ENCODE results near the gene ZNF609.

The ZNF609 gene

DNA sequence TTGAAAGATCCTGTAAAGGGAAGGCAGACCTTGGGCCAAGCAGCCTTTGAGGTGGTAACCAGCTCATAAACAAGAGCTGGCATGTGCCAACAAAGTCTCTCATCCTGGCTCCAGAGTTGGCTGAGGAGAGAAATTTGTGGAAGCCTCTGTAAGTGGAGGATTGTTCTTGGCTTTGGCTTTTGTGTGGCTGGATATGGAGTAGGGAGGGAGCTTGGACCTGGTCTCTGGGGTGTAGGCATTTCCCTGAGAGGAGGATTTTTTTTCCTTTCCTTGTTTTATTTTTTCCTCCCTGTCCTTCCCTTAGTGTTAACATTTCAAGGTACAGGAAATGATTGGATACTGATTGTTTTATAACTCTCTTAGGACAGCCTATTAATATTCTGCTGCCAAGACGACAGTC lies 60.8 kb downstream of the ZNF609 start:
- TF ChIP-seq POLR2AphosphoS5 (IDR thresholded peaks at IDR 0.05; ENCODE audit: borderline replicate concordance, low read depth, low read length), result no peak
- no peak for TF ChIP-seq EZH2 (IDR thresholded peaks at IDR 0.05)
- TF ChIP-seq FOXP2 (optimal IDR thresholded peaks at IDR 0.05; ENCODE audit: control extremely low read depth, extremely low read length, insufficient read depth), result no peak
- Histone ChIP-seq H3K36me3 (ENCODE audit: insufficient read depth, low read length) (peaks cover 5% of the 10 kb centered on the region; the same call in 1 of the 2 replicates), H3K9ac (ENCODE audit: insufficient read length) (no peak overlapping the region), H3K27ac (no peak overlapping the region), H3K9me3 (ENCODE audit: low read depth, low read length) (no peaks in the 10 kb centered on the region), H3K4me3 (no peak overlapping the region)
- DNase-seq (ENCODE audit: low read depth, low spot score), result no peak

DNA sequence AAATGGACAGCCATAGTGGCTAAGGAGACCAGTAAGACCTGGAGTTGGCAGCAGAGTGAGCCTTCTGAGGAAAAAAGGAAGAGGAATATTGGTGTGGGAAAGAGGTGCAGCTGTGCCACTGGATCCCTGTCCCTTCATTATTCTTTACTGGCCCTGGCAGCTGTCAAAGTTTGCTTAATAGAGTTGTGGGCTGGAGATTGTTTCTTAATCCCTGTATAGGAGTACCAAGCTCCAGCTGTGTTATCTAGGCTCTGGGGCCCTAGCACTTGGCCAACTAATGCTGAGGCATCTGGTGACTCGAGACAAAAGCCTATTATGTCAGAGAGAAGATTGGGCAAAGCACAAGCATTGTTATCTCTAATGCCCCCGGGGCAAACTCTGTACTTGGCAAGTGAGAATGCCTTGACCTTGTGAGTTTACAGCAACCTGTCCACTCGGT lies 61.4 kb downstream of the ZNF609 start:
- DNase-seq (ENCODE audit: low read depth, low spot score), result no peak
- no peak for TF ChIP-seq EZH2 (IDR thresholded peaks at IDR 0.05)
- no peak for TF ChIP-seq POLR2AphosphoS5 (IDR thresholded peaks at IDR 0.05; ENCODE audit: borderline replicate concordance, low read depth, low read length)
- no peak for TF ChIP-seq FOXP2 (optimal IDR thresholded peaks at IDR 0.05; ENCODE audit: control extremely low read depth, extremely low read length, insufficient read depth)
- Histone ChIP-seq H3K27ac (no peak overlapping the region), H3K9ac (ENCODE audit: insufficient read length) (no peak overlapping the region), H3K9me3 (ENCODE audit: low read depth, low read length) (no peaks in the 10 kb centered on the region), H3K36me3 (ENCODE audit: insufficient read depth, low read length) (peaks cover 5% of the 10 kb centered on the region; the same call in 1 of the 2 replicates), H3K4me3 (no peak overlapping the region)

DNA sequence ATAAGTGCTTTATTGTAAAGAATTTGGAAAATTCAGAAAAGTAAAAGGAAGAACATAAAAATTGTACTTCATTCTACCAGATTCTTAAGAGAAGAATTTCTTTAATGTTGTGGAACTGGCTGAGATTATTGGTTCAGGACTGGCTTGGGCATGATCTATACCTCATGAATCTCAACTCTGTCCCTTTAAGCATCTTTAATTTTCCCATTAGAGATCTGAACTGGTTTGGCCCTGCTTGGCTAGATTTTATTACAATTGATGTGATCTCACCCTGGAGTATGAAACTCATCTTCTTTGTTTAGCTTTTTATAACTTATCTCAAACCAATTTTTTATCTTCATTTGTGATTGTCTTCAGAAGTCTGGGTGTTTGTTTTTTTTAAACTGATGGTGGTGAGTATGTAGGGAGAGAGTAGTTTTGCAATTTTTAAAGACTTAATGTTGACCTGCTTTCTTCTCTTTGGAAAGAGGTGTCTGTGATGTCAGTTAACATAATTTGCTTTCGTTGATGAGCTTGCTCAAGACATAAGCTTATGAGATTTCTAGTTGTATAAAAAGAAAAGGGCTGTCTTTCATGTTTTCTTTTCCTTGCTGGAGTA lies 61.9 kb downstream of the ZNF609 start:
- Histone ChIP-seq H3K9me3 (ENCODE audit: low read depth, low read length) (no peaks in the 10 kb centered on the region), H3K4me3 (no peak overlapping the region), H3K9ac (ENCODE audit: insufficient read length) (no peak overlapping the region), H3K36me3 (ENCODE audit: insufficient read depth, low read length) (peaks cover 5% of the 10 kb centered on the region; the same call in 1 of the 2 replicates), H3K27ac (no peak overlapping the region)
- TF ChIP-seq POLR2AphosphoS5 (IDR thresholded peaks at IDR 0.05; ENCODE audit: borderline replicate concordance, low read depth, low read length), result no peak
- TF ChIP-seq FOXP2 (optimal IDR thresholded peaks at IDR 0.05; ENCODE audit: control extremely low read depth, extremely low read length, insufficient read depth), result no peak
- TF ChIP-seq EZH2 (IDR thresholded peaks at IDR 0.05), result no peak
- no peak for DNase-seq (ENCODE audit: low read depth, low spot score)

DNA sequence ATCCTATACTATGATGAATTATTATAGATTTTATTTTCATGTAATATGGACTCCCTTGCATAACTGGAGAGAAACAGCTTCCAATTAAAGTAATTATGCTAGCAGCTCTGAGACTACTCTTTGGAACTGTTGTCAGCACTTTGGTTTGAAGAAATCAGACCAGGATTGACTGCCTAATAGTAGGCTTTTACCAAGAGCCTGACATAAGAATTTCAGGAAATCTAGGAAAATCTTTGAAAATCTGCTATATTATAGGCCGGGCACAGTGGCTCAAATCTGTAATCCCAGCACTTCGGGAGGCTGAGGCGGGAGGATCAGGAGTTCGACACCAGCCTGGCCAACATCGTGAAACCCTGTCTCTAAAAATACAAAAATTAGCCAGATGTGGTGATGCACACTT lies 62.9 kb downstream of the ZNF609 start:
- no peak for DNase-seq (ENCODE audit: low read depth, low spot score)
- Histone ChIP-seq H3K36me3 (ENCODE audit: insufficient read depth, low read length) (peaks cover 1% of the 10 kb centered on the region; the same call in 1 of the 2 replicates), H3K9me3 (ENCODE audit: low read depth, low read length) (no peaks in the 10 kb centered on the region), H3K27ac (no peak overlapping the region), H3K9ac (ENCODE audit: insufficient read length) (no peak overlapping the region), H3K4me3 (no peak overlapping the region)
- TF ChIP-seq FOXP2 (optimal IDR thresholded peaks at IDR 0.05; ENCODE audit: control extremely low read depth, extremely low read length, insufficient read depth) (no peak), POLR2AphosphoS5 (IDR thresholded peaks at IDR 0.05; ENCODE audit: borderline replicate concordance, low read depth, low read length) (no peak), EZH2 (IDR thresholded peaks at IDR 0.05) (no peak)

DNA sequence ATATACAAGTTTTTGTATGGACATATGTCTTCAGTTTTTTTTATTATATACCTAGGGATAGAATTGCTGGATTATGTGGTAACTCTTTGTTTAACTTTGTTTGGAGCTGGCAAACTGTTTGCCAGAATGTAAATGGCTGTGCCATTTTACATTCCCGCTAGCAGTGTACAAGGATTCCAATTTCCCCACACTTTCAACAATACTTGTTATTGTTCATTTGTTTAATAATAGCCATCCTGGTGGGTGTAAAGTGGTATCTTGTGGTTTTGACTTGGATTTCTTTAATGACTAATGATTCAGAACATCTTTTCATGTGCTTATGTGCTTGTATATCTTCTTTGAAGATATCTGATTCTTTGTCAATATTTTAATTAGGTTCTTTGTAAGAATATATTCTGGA lies 64.4 kb downstream of the ZNF609 start:
- no peak for DNase-seq (ENCODE audit: low read depth, low spot score)
- Histone ChIP-seq H3K27ac (no peak overlapping the region), H3K36me3 (ENCODE audit: insufficient read depth, low read length) (no peaks in the 10 kb centered on the region; the same call in 1 of the 2 replicates), H3K9me3 (ENCODE audit: low read depth, low read length) (no peaks in the 10 kb centered on the region), H3K9ac (ENCODE audit: insufficient read length) (no peak overlapping the region), H3K4me3 (no peak overlapping the region)
- no peak for TF ChIP-seq POLR2AphosphoS5 (IDR thresholded peaks at IDR 0.05; ENCODE audit: borderline replicate concordance, low read depth, low read length)
- TF ChIP-seq FOXP2 (optimal IDR thresholded peaks at IDR 0.05; ENCODE audit: control extremely low read depth, extremely low read length, insufficient read depth), result no peak
- TF ChIP-seq EZH2 (IDR thresholded peaks at IDR 0.05), result no peak

DNA sequence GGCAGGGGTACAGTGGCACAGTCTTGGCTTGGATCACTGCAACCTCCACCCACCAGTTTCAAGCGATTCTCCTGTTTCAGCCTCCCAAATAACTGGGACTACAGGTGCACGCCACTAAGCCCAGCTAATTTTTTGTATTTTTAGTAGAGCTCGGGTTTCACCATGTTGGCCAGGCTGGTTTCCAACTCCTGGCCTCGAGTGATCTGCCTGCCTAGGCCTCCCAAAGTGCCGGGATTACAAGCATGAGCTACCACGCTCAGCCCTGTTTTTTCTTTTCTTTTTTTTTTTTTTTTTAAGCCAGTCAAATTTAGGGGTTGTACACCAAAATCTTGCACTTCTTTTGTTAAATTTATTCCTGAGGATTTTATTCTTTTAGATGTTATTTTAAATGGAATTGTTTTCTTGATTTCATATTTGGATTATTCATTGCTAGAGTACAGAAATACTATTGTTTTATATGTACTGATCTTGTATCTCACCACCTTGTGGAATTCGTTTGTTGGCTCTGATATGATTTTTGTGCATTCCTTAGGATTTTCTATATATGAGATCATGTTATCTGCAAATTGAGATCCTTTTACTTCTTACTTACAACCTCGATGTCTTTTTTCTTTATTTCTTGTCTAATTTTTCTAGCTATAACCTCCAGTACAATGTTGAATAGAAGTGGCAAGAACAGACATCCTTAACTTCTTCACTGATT lies 65.6 kb downstream of the ZNF609 start:
- no peak overlapping the region for H3K4me3 ChIP-seq
- H3K9me3 ChIP-seq (ENCODE audit: low read depth, low read length), result no peaks in the 10 kb centered on the region
- no peak overlapping the region for H3K27ac ChIP-seq
- no peaks in the 10 kb centered on the region; the same call in 1 of the 2 replicates for H3K36me3 ChIP-seq (ENCODE audit: insufficient read depth, low read length)
- H3K9ac ChIP-seq (ENCODE audit: insufficient read length), result no peak overlapping the region
- TF ChIP-seq POLR2AphosphoS5 (IDR thresholded peaks at IDR 0.05; ENCODE audit: borderline replicate concordance, low read depth, low read length) (no peak), EZH2 (IDR thresholded peaks at IDR 0.05) (no peak), FOXP2 (optimal IDR thresholded peaks at IDR 0.05; ENCODE audit: control extremely low read depth, extremely low read length, insufficient read depth) (no peak)
- DNase-seq (ENCODE audit: low read depth, low spot score), result no peak

DNA sequence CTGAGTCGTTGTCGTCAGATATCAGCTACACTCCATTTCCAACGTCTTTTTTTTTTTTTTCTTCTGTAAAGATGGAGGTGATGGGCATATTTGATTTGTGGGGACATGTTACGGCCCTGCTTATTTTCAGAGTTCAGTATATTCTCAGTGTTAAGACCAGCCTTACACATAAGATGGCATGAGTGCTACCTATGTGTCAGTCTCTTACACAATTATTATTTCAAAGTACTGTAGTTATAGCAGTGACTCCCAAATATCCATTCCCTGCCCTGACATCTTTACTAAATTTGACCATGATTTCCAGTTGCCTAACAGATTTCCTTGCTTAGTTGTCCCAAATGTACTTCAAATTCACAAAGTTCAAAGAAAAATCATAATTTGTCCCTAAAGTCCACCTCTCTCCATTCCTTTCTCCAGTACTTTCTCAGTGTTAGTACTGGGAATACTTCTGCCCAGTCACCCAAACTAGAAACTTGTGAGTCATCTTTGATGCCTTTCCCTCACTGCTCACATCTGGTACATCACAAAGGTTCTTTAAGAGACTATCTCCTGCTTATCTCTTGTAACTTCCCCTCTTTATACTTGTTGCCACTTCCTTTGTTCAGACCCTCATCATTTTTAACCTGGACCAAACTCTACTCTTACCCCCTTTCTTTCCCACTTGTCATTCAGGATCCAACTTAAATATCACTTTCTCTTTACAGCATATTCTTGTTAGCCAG lies 67.0 kb downstream of the ZNF609 start:
- no peak for TF ChIP-seq POLR2AphosphoS5 (IDR thresholded peaks at IDR 0.05; ENCODE audit: borderline replicate concordance, low read depth, low read length)
- no peak for TF ChIP-seq EZH2 (IDR thresholded peaks at IDR 0.05)
- TF ChIP-seq FOXP2 (optimal IDR thresholded peaks at IDR 0.05; ENCODE audit: control extremely low read depth, extremely low read length, insufficient read depth), result no peak
- H3K9ac ChIP-seq (ENCODE audit: insufficient read length), result no peak overlapping the region
- H3K9me3 ChIP-seq (ENCODE audit: low read depth, low read length), result no peaks in the 10 kb centered on the region
- DNase-seq (ENCODE audit: low read depth, low spot score), result no peak
- H3K36me3 ChIP-seq (ENCODE audit: insufficient read depth, low read length), result no peaks in the 10 kb centered on the region; the same call in 1 of the 2 replicates
- H3K4me3 ChIP-seq, result no peak overlapping the region
- H3K27ac ChIP-seq, result no peak overlapping the region

DNA sequence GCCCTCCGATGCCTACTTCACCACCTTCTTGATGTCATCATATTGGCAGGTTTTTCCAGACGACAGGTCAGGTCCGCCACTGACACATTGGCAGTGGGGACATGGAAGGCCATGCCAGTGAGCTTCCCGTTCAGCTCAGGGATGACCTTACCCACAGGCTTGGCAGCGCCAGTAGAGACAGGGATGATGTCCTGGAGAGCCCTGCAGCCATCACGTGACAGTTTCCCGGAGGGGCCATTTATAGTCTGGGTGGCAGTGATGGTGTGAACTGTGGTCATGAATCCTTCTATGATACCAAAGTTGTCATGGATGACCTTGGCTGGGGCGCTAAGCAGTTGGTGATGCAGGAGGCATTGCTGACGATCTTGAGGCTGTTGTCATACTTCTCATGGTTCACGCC lies 68.5 kb downstream of the ZNF609 start:
- TF ChIP-seq FOXP2 (optimal IDR thresholded peaks at IDR 0.05; ENCODE audit: control extremely low read depth, extremely low read length, insufficient read depth) (no peak), EZH2 (IDR thresholded peaks at IDR 0.05) (no peak), POLR2AphosphoS5 (IDR thresholded peaks at IDR 0.05; ENCODE audit: borderline replicate concordance, low read depth, low read length) (no peak)
- H3K9ac ChIP-seq (ENCODE audit: insufficient read length), result no peak overlapping the region
- H3K27ac ChIP-seq, result no peak overlapping the region
- no peak overlapping the region for H3K4me3 ChIP-seq
- no peak for DNase-seq (ENCODE audit: low read depth, low spot score)
- no peaks in the 10 kb centered on the region; the same call in 1 of the 2 replicates for H3K36me3 ChIP-seq (ENCODE audit: insufficient read depth, low read length)
- no peaks in the 10 kb centered on the region for H3K9me3 ChIP-seq (ENCODE audit: low read depth, low read length)

Measured in SK-N-MC (cell line).